ENCODE data around the gene MED13L.

GRCh38 chr12:116302166-116303058, 24.9 kb upstream of the MED13L start:
- TF ChIP-seq CTCF (IDR thresholded peaks at IDR 0.05) (no peak), ZFX (IDR thresholded peaks at IDR 0.05; ENCODE audit: borderline replicate concordance) (no peak)

All from 22Rv1 (cell line).